Kidney (tissue), 14 donors: Measurements from ENCODE around the gene BBS1. TPM values are rescaled to one million over a fixed set of nuclear protein-coding genes. Genes with fewer than 3 reads are reported as not detected.
A peak's percentile ranks its signal among the peaks of the same experiment; 100 is the strongest.

Experiments used
- DNase-seq, 5 donors: peaks; one replicate each; pipeline ENCODE4 v3.0.0-alpha.2; 2013 to 2020
- FAIRE-seq: peaks from 2 replicates; lab custom pipeline; 2012; peaks lifted over from hg19 to GRCh38; lab: Jason Lieb, UNC
- H3K27ac ChIP-seq, 2 donors: one replicate each; pipeline ENCODE4 v1.7.0; 2013; ENCODE audit warnings: low read depth in 2 of 2, low read length in 2 of 2, inconsistent platforms in 1 of 2
- H3K27me3 ChIP-seq: one replicate; pipeline ENCODE4 v1.7.1; 2013; ENCODE audit warnings: low read length, inconsistent platforms; ENCODE audit not compliant: control insufficient read depth, insufficient read depth
- H3K36me3 ChIP-seq, 3 donors: one replicate each; pipeline versions ENCODE4 v1.7.0 to v1.7.1; 2013; ENCODE audit warnings: low read length in 3 of 3, control low read depth in 1 of 3, inconsistent platforms in 1 of 3; ENCODE audit not compliant: insufficient read depth in 3 of 3, control insufficient read depth in 2 of 3
- H3K4me1 ChIP-seq, 3 donors: one replicate each; pipeline versions ENCODE4 v1.7.0 to v1.7.1; 2013; ENCODE audit warnings: low read length in 3 of 3, inconsistent platforms in 1 of 3, low read depth in 1 of 3; ENCODE audit not compliant: control insufficient read depth in 2 of 3, insufficient read depth in 2 of 3
- H3K4me3 ChIP-seq, 3 donors: one replicate each; pipeline versions ENCODE4 v1.7.0 to v1.8.1; 2013; ENCODE audit warnings: low read length in 3 of 3, control low read depth in 1 of 3, inconsistent platforms in 1 of 3
- H3K9ac ChIP-seq, 3 donors: one replicate each; pipeline versions ENCODE4 v1.7.0 to v1.7.1; 2013; ENCODE audit warnings: low read length in 3 of 3, control low read depth in 1 of 3, inconsistent platforms in 1 of 3
- H3K9me3 ChIP-seq, 3 donors: one replicate each; pipeline versions ENCODE4 v1.7.0 to v1.7.1; 2013; ENCODE audit warnings: low read length in 3 of 3, control low read depth in 1 of 3, inconsistent platforms in 1 of 3; ENCODE audit not compliant: control insufficient read depth in 2 of 3, insufficient read depth in 1 of 3
- intact Hi-C: fragments of 100-400 bp; cut with DNase I; formaldehyde crosslinking; loops from one replicate; pipeline ENCODE4 v1.11.1; 2022
- polyA plus RNA-seq: library from polyadenylated mRNA; stranded (reverse); fragments of 350-450 nt; fragmentation: Illumina TruSeq; extraction: RNeasy Lipid Tissue Mini Kit (QIAGEN cat#74804); gene quantifications from one replicate; pipeline ENCODE4 v1.2.3, GENCODE V29; 2014; ENCODE audit warnings: low read depth, low replicate concordance; ENCODE audit not compliant: insufficient read depth
- total RNA-seq: library from RNA; stranded (reverse); fragmentation: NEBNext Ultra II Directional; extraction: Animal tissue kit (Norgen Biotek cat#: 25700); gene quantifications from one replicate; pipeline ENCODE4 v1.2.1, GENCODE V29; 2021
- TF ChIP-seq, protein P1 (sequence below): IDR thresholded peaks from 3 replicates; pipeline ENCODE4 v1.5.1; 2012; ENCODE audit warnings: mild to moderate bottlenecking, moderate library complexity, borderline replicate concordance; ENCODE audit not compliant: insufficient read depth; ENCODE audit errors: extremely low read depth
- donor health status: control.
- donor health status: control.
- donor health status: control.
- donor health status: control.
- donor health status: control.
- donor health status: DM: yes; HTN: yes; CAD: no.
- donor health status: Normal renal cell carcinoma (clear cell type).

BBS1 gene
- total and polyA plus RNA-seq, 2 donors from 2014 or later, result 30.1 to 85.4 TPM

DNA sequence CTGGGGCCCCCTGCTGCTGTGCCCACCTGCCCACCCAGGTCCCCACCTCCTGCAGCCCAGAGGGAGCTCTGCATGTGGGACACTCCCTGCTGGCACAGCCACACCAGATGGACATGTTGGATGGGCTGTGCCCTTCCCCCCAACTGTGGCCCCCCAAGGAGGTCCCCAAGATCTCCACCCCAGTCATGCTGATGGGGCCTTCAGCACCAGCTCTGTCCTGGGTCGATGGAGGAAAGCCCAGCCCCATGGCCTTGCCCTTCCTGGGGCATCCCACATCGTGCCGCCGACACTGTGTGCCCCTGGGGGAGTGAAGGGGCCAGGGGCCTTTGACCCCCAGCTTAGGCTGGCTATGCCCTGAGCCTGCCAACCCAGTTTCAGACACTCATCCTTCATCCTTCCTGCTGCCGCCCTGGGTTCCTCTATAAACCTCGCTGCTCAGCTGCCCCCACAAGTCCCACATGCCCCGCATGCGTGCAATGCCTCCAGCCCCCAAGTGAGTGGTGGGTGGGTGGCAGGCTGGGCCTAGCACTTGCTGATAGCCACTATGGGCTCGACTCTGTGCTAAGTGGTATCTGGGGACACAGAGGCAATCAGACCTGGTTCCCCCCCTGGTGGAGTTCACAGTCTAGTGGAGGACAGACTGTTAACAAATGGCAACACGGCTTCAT lies 34.1 kb upstream of the BBS1 start:
- H3K36me3 ChIP-seq, result peaks cover 0 to 6% (median 5%) of the 10 kb centered on the region in 3 donors
- no peak for FAIRE-seq
- peak in 1 of 5 donors; percentile 62 for DNase-seq

DNA sequence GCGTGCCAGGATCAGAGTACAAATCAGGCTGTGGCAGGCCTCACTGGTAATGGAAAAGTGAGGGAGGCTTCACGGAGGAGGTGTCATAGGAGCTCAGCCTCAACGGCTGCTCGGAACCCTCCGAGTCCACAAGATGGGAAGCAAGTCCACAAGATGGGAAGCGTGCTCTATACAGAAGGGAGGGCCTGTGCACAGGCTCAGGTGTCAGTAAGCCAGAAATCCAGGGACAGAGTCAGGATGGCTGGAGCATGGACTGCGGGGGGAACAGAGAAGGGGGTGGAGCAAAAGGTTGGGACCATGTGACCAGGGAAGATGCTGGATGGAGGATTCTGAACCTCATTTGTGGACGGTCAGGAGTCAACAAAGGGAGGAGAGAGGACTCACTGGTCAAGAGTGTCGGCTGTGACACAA lies 33.6 kb upstream of the BBS1 start:
- Histone ChIP-seq H3K27ac (no peak overlapping the region), H3K36me3 (peaks cover 0 to 6% (median 5%) of the 10 kb centered on the region in 3 donors), H3K4me1 (peaks cover 0 to 10% (median 9%) of the 10 kb centered on the region in 3 donors), H3K9ac (no peak overlapping the region), H3K4me3 (no peak overlapping the region), H3K9me3 (no peaks in the 10 kb centered on the region), H3K27me3 (no peaks in the 10 kb centered on the region)
- intact Hi-C loops, result no loop called here
- TF ChIP-seq, protein P1, sequence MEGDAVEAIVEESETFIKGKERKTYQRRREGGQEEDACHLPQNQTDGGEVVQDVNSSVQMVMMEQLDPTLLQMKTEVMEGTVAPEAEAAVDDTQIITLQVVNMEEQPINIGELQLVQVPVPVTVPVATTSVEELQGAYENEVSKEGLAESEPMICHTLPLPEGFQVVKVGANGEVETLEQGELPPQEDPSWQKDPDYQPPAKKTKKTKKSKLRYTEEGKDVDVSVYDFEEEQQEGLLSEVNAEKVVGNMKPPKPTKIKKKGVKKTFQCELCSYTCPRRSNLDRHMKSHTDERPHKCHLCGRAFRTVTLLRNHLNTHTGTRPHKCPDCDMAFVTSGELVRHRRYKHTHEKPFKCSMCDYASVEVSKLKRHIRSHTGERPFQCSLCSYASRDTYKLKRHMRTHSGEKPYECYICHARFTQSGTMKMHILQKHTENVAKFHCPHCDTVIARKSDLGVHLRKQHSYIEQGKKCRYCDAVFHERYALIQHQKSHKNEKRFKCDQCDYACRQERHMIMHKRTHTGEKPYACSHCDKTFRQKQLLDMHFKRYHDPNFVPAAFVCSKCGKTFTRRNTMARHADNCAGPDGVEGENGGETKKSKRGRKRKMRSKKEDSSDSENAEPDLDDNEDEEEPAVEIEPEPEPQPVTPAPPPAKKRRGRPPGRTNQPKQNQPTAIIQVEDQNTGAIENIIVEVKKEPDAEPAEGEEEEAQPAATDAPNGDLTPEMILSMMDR, result no peak
- DNase-seq (peak in 3 of 5 donors; percentile 31 to 34 (median 33)), FAIRE-seq (no peak)

More for the DNA sequence above, 34.1 kb upstream of the BBS1 start:
- Histone ChIP-seq H3K27me3 (no peaks in the 10 kb centered on the region), H3K9me3 (no peaks in the 10 kb centered on the region), H3K4me1 (peaks cover 0 to 10% (median 9%) of the 10 kb centered on the region in 3 donors), H3K4me3 (no peak overlapping the region), H3K9ac (no peak overlapping the region), H3K27ac (no peak overlapping the region)
- TF ChIP-seq, protein P1, result no peak
- intact Hi-C loops, result no loop called here

- FAIRE-seq, result no peak
- peak in 1 of 5 donors; percentile 67 for DNase-seq
- H3K36me3 ChIP-seq, result peaks cover 0 to 6% (median 3%) of the 10 kb centered on the region in 3 donors
- no peak overlapping the region for H3K27ac ChIP-seq
- intact Hi-C loops, result no loop called here
- no peaks in the 10 kb centered on the region for H3K27me3 ChIP-seq
- no peaks in the 10 kb centered on the region for H3K9me3 ChIP-seq
- TF ChIP-seq, protein P1, result no peak
- no peak overlapping the region for H3K4me3 ChIP-seq
- H3K4me1 ChIP-seq, result peaks cover 0 to 10% (median 9%) of the 10 kb centered on the region in 3 donors
- H3K9ac ChIP-seq, result no peak overlapping the region
These were observed 32.9 kb upstream of the BBS1 start for GRCh38 chr11:66477263-66478201.
